GM23338 (cell line): Measurements from ENCODE around the gene ACCS. TPM values are rescaled to one million over a fixed set of nuclear protein-coding genes. Genes with fewer than 3 reads are reported as not detected.

Source experiments
- ATAC-seq: fragments of 200-7000 bp; cut with Tn5 transposase; 3 replicates; pipeline ENCODE4 v1.9.1; 2020
- DNase-seq: peaks from one replicate; pipeline ENCODE4 v3.0.0-alpha.2; 2015; ENCODE audit warnings: low spot score
- H2AFZ ChIP-seq: fragments of 200-600 bp; sonication (generic); 2 replicates; pipeline ENCODE4 v1.8.0; 2016; ENCODE audit warnings: antibody characterized with exemption, mild to moderate bottlenecking, moderate library complexity
- H3F3A ChIP-seq: fragments of 200-600 bp; sonication (generic); replicated peaks from 2 replicates; pipeline ENCODE4 v1.8.0; 2017; ENCODE audit warnings: antibody characterized with exemption, mixed run types, low read depth
- H3K27ac ChIP-seq: fragments of 200-600 bp; sonication (generic); 2 replicates; pipeline ENCODE4 v1.6.1; 2016; ENCODE audit warnings: low read depth
- H3K27me3 ChIP-seq: fragments of 200-600 bp; sonication (generic); 2 replicates; pipeline ENCODE4 v1.8.0; 2016; ENCODE audit warnings: mild to moderate bottlenecking, mixed run types, moderate library complexity; ENCODE audit not compliant: insufficient read depth
- H3K36me3 ChIP-seq: fragments of 200-600 bp; sonication (generic); 2 replicates; pipeline ENCODE4 v1.8.0; 2016; ENCODE audit warnings: mild to moderate bottlenecking; ENCODE audit not compliant: insufficient read depth
- H3K4me1 ChIP-seq: fragments of 200-600 bp; sonication (generic); 2 replicates; pipeline ENCODE4 v1.8.0; 2016; ENCODE audit warnings: mild to moderate bottlenecking, moderate library complexity; ENCODE audit not compliant: insufficient read depth
- H3K4me2 ChIP-seq: fragments of 200-600 bp; sonication (generic); 2 replicates; pipeline ENCODE4 v1.7.1; 2017; ENCODE audit warnings: mixed run types
- H3K4me3 ChIP-seq: fragments of 200-600 bp; sonication (generic); 2 replicates; pipeline ENCODE4 v1.6.1; 2016; ENCODE audit warnings: mixed run types
- H3K79me2 ChIP-seq: fragments of 200-600 bp; sonication (generic); replicated peaks from 2 replicates; pipeline ENCODE4 v1.8.0; 2017; ENCODE audit warnings: mild to moderate bottlenecking; ENCODE audit not compliant: insufficient read depth
- H3K9me2 ChIP-seq: fragments of 200-600 bp; sonication (generic); 2 replicates; pipeline ENCODE4 v1.8.0; 2017; ENCODE audit not compliant: insufficient read depth
- H4K20me1 ChIP-seq: fragments of 200-600 bp; sonication (generic); replicated peaks from 2 replicates; pipeline ENCODE4 v1.8.0; 2017; ENCODE audit warnings: mild to moderate bottlenecking; ENCODE audit not compliant: insufficient read depth
- H3K27ac Mint-ChIP-seq: 2 replicates; pipeline ENCODE4 v1.8.0; 2020; ENCODE audit warnings: inconsistent platforms, mild to moderate bottlenecking, moderate library complexity, mixed read lengths
- H3K27me3 Mint-ChIP-seq: 3 replicates; pipeline ENCODE4 v1.8.0; 2022; ENCODE audit warnings: low read depth, mild to moderate bottlenecking, moderate library complexity, mixed read lengths, inconsistent platforms; ENCODE audit not compliant: insufficient read depth, poor library complexity
- H3K36me3 Mint-ChIP-seq: 3 replicates; pipeline ENCODE4 v1.8.0; 2021; ENCODE audit warnings: low read depth, mild to moderate bottlenecking, inconsistent platforms, moderate library complexity, mixed read lengths
- H3K4me1 Mint-ChIP-seq: 3 replicates; pipeline ENCODE4 v1.8.0; 2020; ENCODE audit warnings: mild to moderate bottlenecking, inconsistent platforms, mixed read lengths
- H3K4me3 Mint-ChIP-seq: 3 replicates; pipeline ENCODE4 v1.8.0; 2021; ENCODE audit warnings: moderate library complexity, mild to moderate bottlenecking, inconsistent platforms, mixed read lengths
- H3K9me3 Mint-ChIP-seq: 3 replicates; pipeline ENCODE4 v1.8.0; 2020; ENCODE audit warnings: moderate library complexity, mild to moderate bottlenecking, inconsistent platforms, mixed read lengths
- CREB1 ChIP-seq: fragments of 250-450 bp; sonication (Bioruptor Pico); IDR thresholded peaks from 2 replicates; pipeline ENCODE4 v1.5.0; 2020; ENCODE audit warnings: low read depth, mild to moderate bottlenecking, moderate library complexity
- EZH2 ChIP-seq: fragments of 200-600 bp; sonication (generic); IDR thresholded peaks from one replicate; pipeline ENCODE4 v1.8.0; 2017; ENCODE audit warnings: antibody characterized with exemption, mild to moderate bottlenecking, low read depth; ENCODE audit not compliant: unreplicated experiment
- EZH2phosphoT487 ChIP-seq: fragments of 200-600 bp; sonication (generic); IDR thresholded peaks from one replicate; pipeline ENCODE4 v1.8.1; 2018; ENCODE audit warnings: antibody characterized with exemption; ENCODE audit not compliant: unreplicated experiment
- JUNB ChIP-seq: IDR thresholded peaks from one replicate; pipeline ENCODE4 v1.6.1; 2016; ENCODE audit warnings: antibody characterized with exemption; ENCODE audit not compliant: unreplicated experiment
- POLR2AphosphoS5 ChIP-seq: IDR thresholded peaks from 2 replicates; pipeline ENCODE4 v1.6.1; 2016; ENCODE audit warnings: antibody characterized with exemption, low read depth
- ZNF114 ChIP-seq: fragments of 250-450 bp; sonication (Bioruptor Pico); IDR thresholded peaks from 2 replicates; pipeline ENCODE4 v1.5.0; 2020; ENCODE audit warnings: mild to moderate bottlenecking, moderate library complexity
- ZNF331 ChIP-seq: fragments of 250-450 bp; sonication (Bioruptor Pico); IDR thresholded peaks from 2 replicates; pipeline ENCODE4 v1.5.0; 2020; ENCODE audit warnings: low read depth, mild to moderate bottlenecking, moderate library complexity
- polyA plus RNA-seq: library from polyadenylated mRNA; unstranded; fragments of >200 nt; fragmentation: Nextera tagmentation; extraction: Ambion mirVana; gene quantifications from 2 replicates; pipeline ENCODE4 v1.2.1, GENCODE V29; 2016
- total RNA-seq: library from RNA; depleted of rRNA; stranded (reverse); fragments of >200 nt; shearing (Covaris generic); gene quantifications from 2 replicates; pipeline ENCODE4 v1.2.3, GENCODE V29; 2014
- TF ChIP-seq, protein P1 (sequence below), 2 experiments: fragments of 200-600 bp in 1 of 2; sonication (generic) in 1 of 2; conservative IDR thresholded peaks; 2 replicates each; pipeline versions ENCODE4 v1.5.1 to v1.6.1; 2016 to 2017; ENCODE audit warnings: antibody characterized with exemption in 2 of 2, low read depth in 2 of 2, mild to moderate bottlenecking in 2 of 2, moderate library complexity in 1 of 2
- TF ChIP-seq, protein P2 (sequence below): IDR thresholded peaks from one replicate; pipeline ENCODE4 v1.6.1; 2018; ENCODE audit warnings: antibody characterized with exemption; ENCODE audit not compliant: unreplicated experiment

Gene ACCS
- total and polyA plus RNA-seq, 2 experiments from 2014 or later = 3.6 to 6.6 TPM

DNA sequence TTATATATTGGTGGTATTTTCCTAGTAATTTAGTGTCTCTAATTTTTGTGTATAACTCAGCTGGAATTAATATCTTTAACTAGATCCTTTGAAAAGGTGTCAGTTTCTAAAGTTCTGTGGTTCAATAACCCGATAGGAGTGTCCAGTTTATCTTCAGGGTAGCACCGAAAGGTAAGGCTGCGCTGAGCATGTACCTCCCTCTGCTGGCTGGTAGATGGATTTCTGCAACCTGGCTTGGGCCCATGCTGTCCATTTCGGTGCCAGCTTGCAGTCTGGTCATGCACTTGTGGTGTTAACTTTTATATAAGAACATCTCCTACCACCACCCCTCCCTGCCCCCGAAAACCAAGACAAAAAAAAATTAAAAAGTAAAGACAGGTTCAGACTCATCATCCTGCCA, 54.1 kb downstream of the ACCS start:
- H3K9me2 ChIP-seq = no peaks in the 10 kb centered on the region
- no peaks in the 10 kb centered on the region for H3K79me2 ChIP-seq
- no peak overlapping the region for H3K4me2 ChIP-seq
- no peak overlapping the region for H3K27ac ChIP-seq
- TF ChIP-seq, protein P1, sequence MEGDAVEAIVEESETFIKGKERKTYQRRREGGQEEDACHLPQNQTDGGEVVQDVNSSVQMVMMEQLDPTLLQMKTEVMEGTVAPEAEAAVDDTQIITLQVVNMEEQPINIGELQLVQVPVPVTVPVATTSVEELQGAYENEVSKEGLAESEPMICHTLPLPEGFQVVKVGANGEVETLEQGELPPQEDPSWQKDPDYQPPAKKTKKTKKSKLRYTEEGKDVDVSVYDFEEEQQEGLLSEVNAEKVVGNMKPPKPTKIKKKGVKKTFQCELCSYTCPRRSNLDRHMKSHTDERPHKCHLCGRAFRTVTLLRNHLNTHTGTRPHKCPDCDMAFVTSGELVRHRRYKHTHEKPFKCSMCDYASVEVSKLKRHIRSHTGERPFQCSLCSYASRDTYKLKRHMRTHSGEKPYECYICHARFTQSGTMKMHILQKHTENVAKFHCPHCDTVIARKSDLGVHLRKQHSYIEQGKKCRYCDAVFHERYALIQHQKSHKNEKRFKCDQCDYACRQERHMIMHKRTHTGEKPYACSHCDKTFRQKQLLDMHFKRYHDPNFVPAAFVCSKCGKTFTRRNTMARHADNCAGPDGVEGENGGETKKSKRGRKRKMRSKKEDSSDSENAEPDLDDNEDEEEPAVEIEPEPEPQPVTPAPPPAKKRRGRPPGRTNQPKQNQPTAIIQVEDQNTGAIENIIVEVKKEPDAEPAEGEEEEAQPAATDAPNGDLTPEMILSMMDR (conservative IDR thresholded peaks at IDR 0.05; ENCODE audit: low read depth in 2 of 2) = peak; percentile 55 to 64
- no peak for TF ChIP-seq ZNF331
- ATAC-seq = peak; percentile 80
- no peaks in the 10 kb centered on the region for H3K27me3 Mint-ChIP-seq
- no peak overlapping the region for H3K27ac Mint-ChIP-seq
- H3K36me3 Mint-ChIP-seq = peaks cover 6% of the 10 kb centered on the region; the same call in 1 of the 3 replicates
- peaks cover 3% of the 10 kb centered on the region; the same call in 1 of the 2 replicates for H4K20me1 ChIP-seq
- no peaks in the 10 kb centered on the region for H3F3A ChIP-seq
- 0 out of 2 replicates have a peak, but pooled peaks cover 4% of the 10 kb centered on the region for H3K36me3 ChIP-seq
- H3K4me3 ChIP-seq = no peak overlapping the region
- DNase-seq = peak; percentile 52
- H3K4me3 Mint-ChIP-seq = no peak overlapping the region
- H3K4me1 Mint-ChIP-seq = no peaks in the 10 kb centered on the region
- H3K27me3 ChIP-seq = no peaks in the 10 kb centered on the region
- no peak overlapping the region for H2AFZ ChIP-seq
- H3K9me3 Mint-ChIP-seq = no peaks in the 10 kb centered on the region
- H3K4me1 ChIP-seq = no peaks in the 10 kb centered on the region

DNA sequence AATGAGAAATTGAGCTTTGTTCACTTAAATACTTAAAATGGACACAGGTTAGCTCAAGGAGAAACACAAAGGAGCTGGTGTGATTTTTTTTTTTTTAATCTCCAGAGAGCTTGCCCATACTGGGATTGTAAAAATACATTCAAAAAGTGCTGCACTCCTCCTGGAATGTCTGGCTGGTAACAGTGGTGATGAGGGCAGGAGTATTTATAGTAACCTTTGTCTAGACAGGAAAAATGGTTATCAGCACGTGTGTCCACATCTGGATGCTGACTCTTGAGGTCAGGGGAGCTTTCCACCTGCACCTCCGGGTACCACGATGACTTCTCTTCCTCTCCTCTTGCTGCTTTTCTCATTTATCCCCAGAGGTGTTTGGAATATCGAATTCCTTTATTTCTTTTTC, 59.5 kb downstream of the ACCS start:
- TF ChIP-seq EZH2 (no peak), ZNF114 (CRISPR knock-in tag) (no peak), CREB1 (no peak), POLR2AphosphoS5 (no peak), JUNB (no peak), EZH2phosphoT487 (no peak), ZNF331 (no peak)
- TF ChIP-seq, protein P2, sequence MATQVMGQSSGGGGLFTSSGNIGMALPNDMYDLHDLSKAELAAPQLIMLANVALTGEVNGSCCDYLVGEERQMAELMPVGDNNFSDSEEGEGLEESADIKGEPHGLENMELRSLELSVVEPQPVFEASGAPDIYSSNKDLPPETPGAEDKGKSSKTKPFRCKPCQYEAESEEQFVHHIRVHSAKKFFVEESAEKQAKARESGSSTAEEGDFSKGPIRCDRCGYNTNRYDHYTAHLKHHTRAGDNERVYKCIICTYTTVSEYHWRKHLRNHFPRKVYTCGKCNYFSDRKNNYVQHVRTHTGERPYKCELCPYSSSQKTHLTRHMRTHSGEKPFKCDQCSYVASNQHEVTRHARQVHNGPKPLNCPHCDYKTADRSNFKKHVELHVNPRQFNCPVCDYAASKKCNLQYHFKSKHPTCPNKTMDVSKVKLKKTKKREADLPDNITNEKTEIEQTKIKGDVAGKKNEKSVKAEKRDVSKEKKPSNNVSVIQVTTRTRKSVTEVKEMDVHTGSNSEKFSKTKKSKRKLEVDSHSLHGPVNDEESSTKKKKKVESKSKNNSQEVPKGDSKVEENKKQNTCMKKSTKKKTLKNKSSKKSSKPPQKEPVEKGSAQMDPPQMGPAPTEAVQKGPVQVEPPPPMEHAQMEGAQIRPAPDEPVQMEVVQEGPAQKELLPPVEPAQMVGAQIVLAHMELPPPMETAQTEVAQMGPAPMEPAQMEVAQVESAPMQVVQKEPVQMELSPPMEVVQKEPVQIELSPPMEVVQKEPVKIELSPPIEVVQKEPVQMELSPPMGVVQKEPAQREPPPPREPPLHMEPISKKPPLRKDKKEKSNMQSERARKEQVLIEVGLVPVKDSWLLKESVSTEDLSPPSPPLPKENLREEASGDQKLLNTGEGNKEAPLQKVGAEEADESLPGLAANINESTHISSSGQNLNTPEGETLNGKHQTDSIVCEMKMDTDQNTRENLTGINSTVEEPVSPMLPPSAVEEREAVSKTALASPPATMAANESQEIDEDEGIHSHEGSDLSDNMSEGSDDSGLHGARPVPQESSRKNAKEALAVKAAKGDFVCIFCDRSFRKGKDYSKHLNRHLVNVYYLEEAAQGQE = no peak
- Histone ChIP-seq H3K36me3 (no peaks in the 10 kb centered on the region), H3K79me2 (no peaks in the 10 kb centered on the region), H3F3A (no peaks in the 10 kb centered on the region), H3K9me2 (no peaks in the 10 kb centered on the region), H3K27me3 (no peaks in the 10 kb centered on the region), H2AFZ (no peak overlapping the region), H3K27ac (no peak overlapping the region), H3K4me2 (no peak overlapping the region), H3K4me1 (no peaks in the 10 kb centered on the region), H3K4me3 (no peak overlapping the region), H4K20me1 (no peaks in the 10 kb centered on the region)
- H3K27me3 Mint-ChIP-seq = no peaks in the 10 kb centered on the region
- DNase-seq (no peak), ATAC-seq (no peak)
- H3K4me3 Mint-ChIP-seq = no peak overlapping the region
- H3K27ac Mint-ChIP-seq = no peak overlapping the region
- H3K36me3 Mint-ChIP-seq = peaks cover 3% of the 10 kb centered on the region; the same call in 1 of the 3 replicates
- H3K4me1 Mint-ChIP-seq = no peaks in the 10 kb centered on the region
- H3K9me3 Mint-ChIP-seq = no peaks in the 10 kb centered on the region
